Hepatic stellate cell (primary cell): ENCODE data around the gene GMPR.
"Not testable (repeated sequence)": the region's sequence is repeated elsewhere in the genome, so short reads cannot be mapped to it uniquely, and the experiment has no call there.

ENCODE experiments used
- DNase-seq: peaks from one replicate; pipeline ENCODE4 v3.0.0; 2011; ENCODE audit warnings: low spot score

The GMPR gene

GRCh38 chr6:16225062-16225731, 13.2 kb upstream of the GMPR start:
- DNase-seq, result not testable (repeated sequence)

- not testable (repeated sequence) for DNase-seq
Observed at GRCh38 chr6:16226117-16227047, 12.0 kb upstream of the GMPR start.

GRCh38 chr6:16227048-16227562, 11.3 kb upstream of the GMPR start:
- DNase-seq, result no peak

GRCh38 chr6:16227605-16228004, 10.8 kb upstream of the GMPR start:
- DNase-seq, result no peak

- no peak for DNase-seq
Observed at GRCh38 chr6:16228043-16228442, 10.3 kb upstream of the GMPR start.

GRCh38 chr6:16228709-16229665, 9.4 kb upstream of the GMPR start:
- DNase-seq, result no peak

- no peak for DNase-seq
Observed at GRCh38 chr6:16229700-16230099, 8.7 kb upstream of the GMPR start.

- DNase-seq, result no peak
Observed at GRCh38 chr6:16230953-16231352, 7.4 kb upstream of the GMPR start.

- no peak for DNase-seq
Observed at GRCh38 chr6:16232086-16232485, 6.3 kb upstream of the GMPR start.

GRCh38 chr6:16236009-16236501, 2.3 kb upstream of the GMPR start:
- peak; percentile 26 for DNase-seq

- DNase-seq, result peak; percentile 44
Observed at GRCh38 chr6:16236631-16237199, 1.7 kb upstream of the GMPR start.

GRCh38 chr6:16237242-16237641, 1.1 kb upstream of the GMPR start:
- DNase-seq, result no peak

- peak; percentile 54 for DNase-seq
Observed at GRCh38 chr6:16238963-16239797, 793 bp downstream of the GMPR start.

GRCh38 chr6:16239798-16240123, 1.4 kb downstream of the GMPR start:
- peak; percentile 84 for DNase-seq

GRCh38 chr6:16240589-16241320, 2.4 kb downstream of the GMPR start:
- DNase-seq, result no peak

GRCh38 chr6:16241321-16241689, 2.9 kb downstream of the GMPR start:
- DNase-seq, result no peak

- DNase-seq, result peak; percentile 34
Observed at GRCh38 chr6:16243055-16243454, 4.7 kb downstream of the GMPR start.

GRCh38 chr6:16243664-16244063, 5.3 kb downstream of the GMPR start:
- DNase-seq, result no peak

GRCh38 chr6:16244446-16244845, 6.1 kb downstream of the GMPR start:
- DNase-seq, result no peak

- no peak for DNase-seq
Observed at GRCh38 chr6:16244869-16245451, 6.6 kb downstream of the GMPR start.
